ENCODE measurements around the gene DENND6B. TPM values are rescaled to one million over a fixed set of nuclear protein-coding genes. Genes with fewer than 3 reads are reported as not detected.
A peak's percentile ranks its signal among the peaks of the same experiment; 100 is the strongest.

Gene DENND6B
- total RNA-seq, 2 experiments from 2014 or later: 3.1 to 3.6 TPM

GRCh38 chr22:50356186-50356585 is 29.4 kb upstream of the DENND6B start:
- CTCF ChIA-PET: interaction anchor here (0.6 kb wide), 1 partner anchor 15 kb away, joined by 3 read pairs; no protein-coding TSS in a partner anchor
- Mint-ChIP-seq H3K4me1 (peaks cover 23% of the 10 kb centered on the region), H3K4me3 (no peak overlapping the region), H3K36me3 (ENCODE audit: low read depth) (peaks cover 14% of the 10 kb centered on the region), H3K27me3 (no peaks in the 10 kb centered on the region), H3K9me3 (no peaks in the 10 kb centered on the region), H3K27ac (no peak overlapping the region)
- no peak for DNase-seq
- POLR2A ChIA-PET: no interaction called here

- Mint-ChIP-seq H3K9me3 (no peaks in the 10 kb centered on the region), H3K27ac (no peak overlapping the region), H3K4me3 (no peak overlapping the region), H3K27me3 (no peaks in the 10 kb centered on the region), H3K36me3 (ENCODE audit: low read depth) (peaks cover under 1% of the 10 kb centered on the region), H3K4me1 (peaks cover under 1% of the 10 kb centered on the region)
- no peak for DNase-seq
- ChIA-PET POLR2A (no interaction called here), CTCF (interaction anchor here (0.8 kb wide), 1 partner anchor 161 kb away, joined by 3 read pairs; no protein-coding TSS in a partner anchor)
These were observed 21.2 kb upstream of the DENND6B start for GRCh38 chr22:50348058-50348457.

GRCh38 chr22:50347157-50347556 is 20.3 kb upstream of the DENND6B start:
- H3K27ac Mint-ChIP-seq: no peak overlapping the region
- no peaks in the 10 kb centered on the region for H3K9me3 Mint-ChIP-seq
- CTCF ChIA-PET: no interaction called here
- DNase-seq: no peak
- POLR2A ChIA-PET: no interaction called here
- no peaks in the 10 kb centered on the region for H3K36me3 Mint-ChIP-seq (ENCODE audit: low read depth)
- no peak overlapping the region for H3K4me3 Mint-ChIP-seq
- peaks cover 5% of the 10 kb centered on the region for H3K4me1 Mint-ChIP-seq
- no peaks in the 10 kb centered on the region for H3K27me3 Mint-ChIP-seq

- Mint-ChIP-seq H3K4me3 (no peak overlapping the region), H3K27me3 (no peaks in the 10 kb centered on the region), H3K36me3 (ENCODE audit: low read depth) (no peaks in the 10 kb centered on the region), H3K4me1 (peaks cover 9% of the 10 kb centered on the region), H3K27ac (no peak overlapping the region), H3K9me3 (no peaks in the 10 kb centered on the region)
- ChIA-PET CTCF (no interaction called here), POLR2A (no interaction called here)
- DNase-seq: no peak
These were observed 19.7 kb upstream of the DENND6B start for GRCh38 chr22:50346470-50346869.

- H3K4me1 Mint-ChIP-seq: peaks cover 11% of the 10 kb centered on the region
- H3K4me3 Mint-ChIP-seq: peak overlapping the region; percentile 58
- no peaks in the 10 kb centered on the region for H3K27me3 Mint-ChIP-seq
- ChIA-PET POLR2A (no interaction called here), CTCF (interaction anchor here (1.0 kb wide), 1 partner anchor 14 kb away, joined by 3 read pairs; no protein-coding TSS in a partner anchor)
- no peaks in the 10 kb centered on the region for H3K9me3 Mint-ChIP-seq
- H3K36me3 Mint-ChIP-seq (ENCODE audit: low read depth): no peaks in the 10 kb centered on the region
- DNase-seq: no peak
- H3K27ac Mint-ChIP-seq: no peak overlapping the region
These were observed 16.7 kb upstream of the DENND6B start for GRCh38 chr22:50343541-50343935.

- CTCF ChIA-PET: interaction anchor here (0.6 to 2.6 kb wide), 19 partner anchors 9 to 279 kb away, joined by 3 to 17 read pairs (median 4); partner anchors contain the start of genes DENND6B, HDAC10, MAPK12 and SCO2
These were observed 16.1 kb upstream of the DENND6B start, which contains the start of gene PPP6R2 for GRCh38 chr22:50342651-50343540. Gene PPP6R2, plus strand, starts transcription at chr22:50343327. Its CDS starts 50,582 bp downstream, at chr22:50393909.

GRCh38 chr22:50341977-50342650 is 15.3 kb upstream of the DENND6B start:
- CTCF ChIA-PET: interaction anchor here (0.6 to 2.6 kb wide), 28 partner anchors 9 to 279 kb away, joined by 3 to 17 read pairs (median 4); partner anchors contain the start of genes DENND6B, HDAC10, MAPK12 and SCO2
- Mint-ChIP-seq H3K27me3 (no peaks in the 10 kb centered on the region), H3K4me3 (peak overlapping the region; percentile 79), H3K27ac (peak overlapping the region; percentile 94), H3K4me1 (peaks cover 11% of the 10 kb centered on the region), H3K9me3 (no peaks in the 10 kb centered on the region), H3K36me3 (ENCODE audit: low read depth) (no peaks in the 10 kb centered on the region)
- DNase-seq: peak; percentile 93
- POLR2A ChIA-PET: no interaction called here

More at GRCh38 chr22:50342651-50343540, 16.1 kb upstream of the DENND6B start, which contains the start of gene PPP6R2:
- POLR2A ChIA-PET: no interaction called here
- H3K4me1 Mint-ChIP-seq: peaks cover 11% of the 10 kb centered on the region
- peak within 1 kb of the TSS; percentile 79 for H3K4me3 Mint-ChIP-seq
- peak within 1 kb of the TSS; percentile 94 for H3K27ac Mint-ChIP-seq
- peak; percentile 84 for DNase-seq
- no peaks in the 10 kb centered on the region for H3K9me3 Mint-ChIP-seq
- H3K36me3 Mint-ChIP-seq (ENCODE audit: low read depth): no peaks in the 10 kb centered on the region
- H3K27me3 Mint-ChIP-seq: no peaks in the 10 kb centered on the region

GRCh38 chr22:50339945-50340879 is 13.4 kb upstream of the DENND6B start:
- H3K27me3 Mint-ChIP-seq: no peaks in the 10 kb centered on the region
- CTCF ChIA-PET: interaction anchor here (0.6 to 2.6 kb wide), 8 partner anchors 11 to 269 kb away, joined by 3 to 17 read pairs (median 6); partner anchors contain the start of genes DENND6B, HDAC10 and SCO2
- H3K4me3 Mint-ChIP-seq: no peak overlapping the region
- DNase-seq: no peak
- H3K9me3 Mint-ChIP-seq: no peaks in the 10 kb centered on the region
- H3K36me3 Mint-ChIP-seq (ENCODE audit: low read depth): no peaks in the 10 kb centered on the region
- peaks cover 11% of the 10 kb centered on the region for H3K4me1 Mint-ChIP-seq
- POLR2A ChIA-PET: no interaction called here
- H3K27ac Mint-ChIP-seq: no peak overlapping the region

GRCh38 chr22:50338860-50339462 is 12.1 kb upstream of the DENND6B start:
- peaks cover 11% of the 10 kb centered on the region for H3K4me1 Mint-ChIP-seq
- H3K9me3 Mint-ChIP-seq: no peaks in the 10 kb centered on the region
- ChIA-PET POLR2A (no interaction called here), CTCF (no interaction called here)
- no peaks in the 10 kb centered on the region for H3K36me3 Mint-ChIP-seq (ENCODE audit: low read depth)
- H3K27ac Mint-ChIP-seq: no peak overlapping the region
- DNase-seq: no peak
- no peak overlapping the region for H3K4me3 Mint-ChIP-seq
- H3K27me3 Mint-ChIP-seq: no peaks in the 10 kb centered on the region

- Mint-ChIP-seq H3K27me3 (no peaks in the 10 kb centered on the region), H3K4me1 (peaks cover 11% of the 10 kb centered on the region), H3K36me3 (ENCODE audit: low read depth) (no peaks in the 10 kb centered on the region), H3K9me3 (no peaks in the 10 kb centered on the region), H3K4me3 (no peak overlapping the region), H3K27ac (no peak overlapping the region)
- DNase-seq: no peak
- ChIA-PET POLR2A (no interaction called here), CTCF (no interaction called here)
These were observed 11.3 kb upstream of the DENND6B start for GRCh38 chr22:50338042-50338573.

- Mint-ChIP-seq H3K27ac (no peak overlapping the region), H3K4me3 (no peak overlapping the region), H3K27me3 (no peaks in the 10 kb centered on the region), H3K36me3 (ENCODE audit: low read depth) (no peaks in the 10 kb centered on the region), H3K4me1 (peaks cover 9% of the 10 kb centered on the region), H3K9me3 (no peaks in the 10 kb centered on the region)
- ChIA-PET CTCF (no interaction called here), POLR2A (no interaction called here)
- DNase-seq: no peak
These were observed 10.6 kb upstream of the DENND6B start for GRCh38 chr22:50337262-50338041.

Data from activated CD4-positive, alpha-beta T cell treated with anti-CD3 and anti-CD28 coated beads, Interleukin-2, amount 10 ng/mL, durations not matched to agents 7 days and 5 days (primary cell).